IMR-90 (cell line): ENCODE results near the gene TRIM2. TPM values are rescaled to one million over a fixed set of nuclear protein-coding genes. Genes with fewer than 3 reads are reported as not detected.

ENCODE experiments used
- ATAC-seq: fragments of 200-7000 bp; cut with Tn5 transposase; 2 replicates; pipeline ENCODE4 v1.9.1; 2020; ENCODE audit warnings: low read depth, mild to moderate bottlenecking, moderate library complexity
- BruUV-seq: library from RNA; stranded (reverse); fragments of 400-500 nt; replicated peaks from 2 replicates; lab custom pipeline; 2021; lab: Mats Ljungman, UMichigan
- CTCF ChIA-PET: fragments of 300-600 bp; formaldehyde crosslinking; extraction: SDS; loops from one replicate; lab custom pipeline; 2021; ENCODE audit warnings: antibody characterized with exemption; lab: Yijun Ruan, JAX
- POLR2A ChIA-PET: fragments of 300-600 bp; sonication (Branson Sonifier 250); formaldehyde crosslinking; loops from one replicate; lab custom pipeline; 2022; ENCODE audit warnings: antibody characterized with exemption; ENCODE audit not compliant: unreplicated experiment; lab: Charles Lee
- DNase-seq: peaks from one replicate; pipeline ENCODE4 v3.0.0; 2013
- H2AFZ ChIP-seq: replicated peaks from 2 replicates; pipeline ENCODE3; 2013; ENCODE audit warnings: low read length, mild to moderate bottlenecking; ENCODE audit not compliant: poor library complexity
- H2AK5ac ChIP-seq: 2 replicates; pipeline ENCODE4 v1.6.1; 2013; ENCODE audit warnings: low read depth, low read length, inconsistent platforms
- H2AK9ac ChIP-seq: replicated peaks from 2 replicates; pipeline ENCODE3; 2013; ENCODE audit warnings: mild to moderate bottlenecking, low read depth, low read length, moderate library complexity; ENCODE audit not compliant: poor library complexity
- H2BK120ac ChIP-seq: 2 replicates; pipeline ENCODE4 v1.6.1; 2013; ENCODE audit warnings: low read depth, low read length, inconsistent platforms
- H2BK15ac ChIP-seq: 3 replicates; pipeline ENCODE4 v1.6.1; 2013; ENCODE audit warnings: low read depth, low read length, inconsistent platforms
- H2BK20ac ChIP-seq: 2 replicates; pipeline ENCODE4 v1.6.1; 2013; ENCODE audit warnings: low read depth, mild to moderate bottlenecking, inconsistent platforms, low read length, moderate library complexity
- H2BK5ac ChIP-seq: 2 replicates; pipeline ENCODE4 v1.6.1; 2013; ENCODE audit warnings: mild to moderate bottlenecking, low read depth, low read length, inconsistent platforms; ENCODE audit not compliant: poor library complexity, severe bottlenecking
- H3K14ac ChIP-seq: replicated peaks from 2 replicates; pipeline ENCODE4 v1.6.1; 2013; ENCODE audit warnings: low read depth, low read length, inconsistent platforms
- H3K18ac ChIP-seq: 2 replicates; pipeline ENCODE4 v1.6.1; 2013; ENCODE audit warnings: low read depth, low read length, control low read depth
- H3K23ac ChIP-seq: 2 replicates; pipeline ENCODE4 v1.6.1; 2013; ENCODE audit warnings: low read depth, low read length, inconsistent platforms
- H3K27ac ChIP-seq: 2 replicates; pipeline ENCODE4 v1.5.1; 2013; ENCODE audit warnings: mild to moderate bottlenecking, control low read depth, low read length; ENCODE audit not compliant: insufficient read depth
- H3K27me3 ChIP-seq: 2 replicates; pipeline ENCODE4 v1.6.1; 2013; ENCODE audit warnings: low read length; ENCODE audit not compliant: control insufficient read depth, insufficient read depth
- H3K36me3 ChIP-seq: 2 replicates; pipeline ENCODE4 v1.6.1; 2013; ENCODE audit warnings: low read length, mixed read lengths; ENCODE audit not compliant: control insufficient read depth, insufficient read depth
- H3K4ac ChIP-seq: 2 replicates; pipeline ENCODE4 v1.6.1; 2013; ENCODE audit warnings: low read depth, low read length, inconsistent platforms
- H3K4me1 ChIP-seq: 2 replicates; pipeline ENCODE4 v1.6.1; 2013; ENCODE audit warnings: low read length, mixed read lengths; ENCODE audit not compliant: control insufficient read depth, insufficient read depth
- H3K4me2 ChIP-seq: 2 replicates; pipeline ENCODE4 v1.6.1; 2013; ENCODE audit warnings: low read depth, mild to moderate bottlenecking, control low read depth, low read length, moderate library complexity
- H3K4me3 ChIP-seq: 2 replicates; pipeline ENCODE4 v1.5.1; 2013; ENCODE audit warnings: low read depth, mild to moderate bottlenecking, control low read depth, low read length, moderate library complexity; ENCODE audit not compliant: insufficient read depth
- H3K56ac ChIP-seq: 2 replicates; pipeline ENCODE4 v1.6.1; 2013; ENCODE audit warnings: low read length, inconsistent platforms; ENCODE audit not compliant: insufficient read depth; ENCODE audit errors: extremely low read depth
- H3K79me1 ChIP-seq, 2 experiments: 2 replicates each; pipeline ENCODE4 v1.6.1; 2013; ENCODE audit warnings: low read length in 2 of 2, inconsistent platforms in 1 of 2, low read depth in 1 of 2
- H3K9ac ChIP-seq: 2 replicates; pipeline ENCODE4 v1.6.1; 2013; ENCODE audit warnings: low read depth, low read length, control low read depth
- H3K9me1 ChIP-seq: 2 replicates; pipeline ENCODE4 v1.6.1; 2013; ENCODE audit warnings: low read length, inconsistent platforms; ENCODE audit not compliant: insufficient read depth
- H3K9me3 ChIP-seq: 2 replicates; pipeline ENCODE4 v1.6.1; 2013; ENCODE audit warnings: low read length; ENCODE audit not compliant: control insufficient read depth, insufficient read depth
- H4K20me1 ChIP-seq: 2 replicates; pipeline ENCODE4 v1.6.1; 2013; ENCODE audit warnings: low read length, inconsistent platforms; ENCODE audit not compliant: insufficient read depth
- H4K5ac ChIP-seq: 2 replicates; pipeline ENCODE4 v1.6.1; 2013; ENCODE audit warnings: mild to moderate bottlenecking, low read depth, low read length, control low read depth
- H4K8ac ChIP-seq, 2 experiments: 2 replicates each; pipeline ENCODE4 v1.6.1; 2013; ENCODE audit warnings: low read depth in 2 of 2, low read length in 2 of 2, control low read depth in 1 of 2, inconsistent platforms in 1 of 2
- H4K91ac ChIP-seq: 2 replicates; pipeline ENCODE4 v1.6.1; 2013; ENCODE audit warnings: low read depth, low read length, inconsistent platforms; ENCODE audit not compliant: insufficient read depth
- BHLHE40 ChIP-seq: fragments of 150-350 bp; IDR thresholded peaks from 2 replicates; pipeline ENCODE4 v1.6.1; 2016; ENCODE audit warnings: mild to moderate bottlenecking, low read depth, low read length
- CEBPB ChIP-seq: IDR thresholded peaks from 2 replicates; pipeline ENCODE4 v1.6.1; 2012; ENCODE audit warnings: low read depth, low read length, improper control_type of control experiment
- CHD1 ChIP-seq: IDR thresholded peaks from 2 replicates; pipeline ENCODE4 v1.6.1; 2012; ENCODE audit warnings: low read depth, low read length, improper control_type of control experiment
- FOS ChIP-seq: fragments of 150-350 bp; IDR thresholded peaks from 2 replicates; pipeline ENCODE4 v1.6.1; 2016; ENCODE audit warnings: low read depth, low read length
- MAFK ChIP-seq: IDR thresholded peaks from 2 replicates; pipeline ENCODE4 v1.6.1; 2012; ENCODE audit warnings: low read depth, low read length, improper control_type of control experiment
- MAZ ChIP-seq: IDR thresholded peaks from 2 replicates; pipeline ENCODE4 v1.6.1; 2012; ENCODE audit warnings: low read depth, mild to moderate bottlenecking, low read length, improper control_type of control experiment, moderate library complexity, borderline replicate concordance
- MXI1 ChIP-seq: IDR thresholded peaks from 2 replicates; pipeline ENCODE4 v1.6.1; 2012; ENCODE audit warnings: low read depth, mild to moderate bottlenecking, low read length, moderate library complexity, borderline replicate concordance
- NFE2L2 ChIP-seq: fragments of 150-350 bp; IDR thresholded peaks from 2 replicates; pipeline ENCODE4 v1.6.1; 2016; ENCODE audit warnings: low read depth, mild to moderate bottlenecking, low read length
- POLR2A ChIP-seq: IDR thresholded peaks from 2 replicates; pipeline ENCODE4 v1.6.1; 2012; ENCODE audit warnings: mild to moderate bottlenecking, low read depth, low read length
- RAD21 ChIP-seq: IDR thresholded peaks from 2 replicates; pipeline ENCODE4 v1.6.1; 2012; ENCODE audit warnings: low read length, improper control_type of control experiment
- RCOR1 ChIP-seq: IDR thresholded peaks from 2 replicates; pipeline ENCODE4 v1.6.1; 2012; ENCODE audit warnings: mild to moderate bottlenecking, low read length, improper control_type of control experiment; ENCODE audit not compliant: insufficient replicate concordance
- RFX5 ChIP-seq: IDR thresholded peaks from 2 replicates; pipeline ENCODE4 v1.8.0; 2012; ENCODE audit warnings: low read depth, mild to moderate bottlenecking, low read length, moderate library complexity
- SMC3 ChIP-seq: fragments of 150-350 bp; IDR thresholded peaks from 2 replicates; pipeline ENCODE4 v1.6.1; 2016; ENCODE audit warnings: low read depth, mild to moderate bottlenecking, antibody characterized with exemption, low read length, moderate library complexity
- WGBS, 2 experiments: methylation state at CpG; one replicate each; pipeline versions ENCODE4 v1.1.5 to v1.1.7; 2013; ENCODE audit warnings: missing lambda C conversion rate in 2 of 2; ENCODE audit not compliant: insufficient read length in 1 of 2; ENCODE audit errors: extremely low coverage in 2 of 2; 5-methylcytosine and 5-hydroxymethylcytosine counted together
- dilution Hi-C: fragments of 300-500 bp; cut with HindIII; formaldehyde crosslinking; loops from one replicate; pipeline ENCODE4 v1.14.3; 2018; ENCODE audit warnings: low sequenced_read_pairs; ENCODE audit not compliant: unreplicated experiment
- in situ Hi-C: fragments of 300-500 bp; cut with MboI; formaldehyde crosslinking; loops from 3 replicates; pipeline ENCODE4 v1.14.3; 2019; ENCODE audit warnings: low sequenced_read_pairs, inconsistent platforms, mixed read lengths
- intact Hi-C: fragments of 100-400 bp; cut with micrococcal nuclease; formaldehyde crosslinking; loops from 2 replicates; pipeline ENCODE4 v1.10.0; 2022
- polyA plus RNA-seq, 3 experiments: library from polyadenylated mRNA; depleted of rRNA; stranded (reverse); fragments of >200 nt; gene quantifications; 2 replicates each; pipeline ENCODE4 v1.2.3, GENCODE V29; 2012; ENCODE audit warnings: low replicate concordance in 1 of 3
- total RNA-seq: library from RNA; depleted of rRNA; stranded (reverse); fragments of >200 nt; gene quantifications from 2 replicates; pipeline ENCODE4 v1.2.3, GENCODE V29; 2012
- TF ChIP-seq, protein P1 (sequence below): conservative IDR thresholded peaks from 2 replicates; pipeline ENCODE4 v1.5.1; 2012; ENCODE audit warnings: mild to moderate bottlenecking, low read depth, low read length, improper control_type of control experiment
- TF ChIP-seq, protein P2 (sequence below): fragments of 150-350 bp; IDR thresholded peaks from 2 replicates; pipeline ENCODE4 v1.6.1; 2016; ENCODE audit warnings: low read depth, mild to moderate bottlenecking, low read length, moderate library complexity, borderline replicate concordance
- TF ChIP-seq, protein P3 (sequence below): fragments of 150-350 bp; IDR thresholded peaks from 2 replicates; pipeline ENCODE4 v1.6.1; 2017; ENCODE audit warnings: mild to moderate bottlenecking, antibody characterized with exemption, low read length, low read depth

The TRIM2 gene
- total and polyA plus RNA-seq, 2 of the 4 experiments (the other 2 are of a cell fraction) = 16.0 to 64.2 TPM

DNA sequence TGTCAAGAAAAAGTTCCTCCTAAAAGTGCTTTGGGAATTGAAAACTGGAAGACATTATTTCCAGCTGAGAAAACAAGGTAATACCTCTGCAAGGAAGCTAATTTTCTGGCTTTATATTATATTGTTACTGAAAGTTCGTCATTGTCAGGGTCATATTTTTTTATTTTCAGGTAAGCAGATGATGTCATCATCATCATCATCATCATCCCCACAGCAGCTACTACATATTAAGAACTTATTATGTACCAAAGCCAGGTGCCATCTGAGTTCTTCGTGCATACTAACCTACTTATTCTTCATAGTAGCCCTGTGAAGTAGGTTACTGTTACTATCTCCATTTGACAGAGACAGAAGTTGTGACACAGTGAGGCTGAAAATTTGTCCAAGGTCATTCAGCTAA lies 87.3 kb downstream of the TRIM2 start:
- Histone ChIP-seq H3K27me3 (no peaks in the 10 kb centered on the region), H3K18ac (no peak overlapping the region), H4K20me1 (no peaks in the 10 kb centered on the region), H3K14ac (no peak overlapping the region), H2BK5ac (no peak overlapping the region), H2BK120ac (no peak overlapping the region), H3K9me1 (peaks cover 9% of the 10 kb centered on the region; the same call in 1 of the 2 replicates), H3K4me1 (peaks cover 17% of the 10 kb centered on the region), H3K36me3 (peaks cover 13% of the 10 kb centered on the region; the same call in 1 of the 2 replicates), H3K4me2 (no peak overlapping the region), H2AFZ (no peak overlapping the region), H2AK9ac (no peak overlapping the region), H3K9me3 (peaks cover 2% of the 10 kb centered on the region), H4K8ac (no peak overlapping the region), H4K5ac (no peak overlapping the region), H4K91ac (no peak overlapping the region), H3K23ac (no peak overlapping the region), H3K27ac (no peak overlapping the region), H3K4me3 (no peak overlapping the region), H3K4ac (no peak overlapping the region), H3K79me1 (peaks cover 3 to 13% of the 10 kb centered on the region in 2 experiments; a peak in 2 of 4 replicates), H2BK20ac (no peak overlapping the region), H2BK15ac (no peak overlapping the region), H2AK5ac (no peak overlapping the region), H3K9ac (no peak overlapping the region), H3K56ac (no peak overlapping the region)
- TF ChIP-seq, protein P1, sequence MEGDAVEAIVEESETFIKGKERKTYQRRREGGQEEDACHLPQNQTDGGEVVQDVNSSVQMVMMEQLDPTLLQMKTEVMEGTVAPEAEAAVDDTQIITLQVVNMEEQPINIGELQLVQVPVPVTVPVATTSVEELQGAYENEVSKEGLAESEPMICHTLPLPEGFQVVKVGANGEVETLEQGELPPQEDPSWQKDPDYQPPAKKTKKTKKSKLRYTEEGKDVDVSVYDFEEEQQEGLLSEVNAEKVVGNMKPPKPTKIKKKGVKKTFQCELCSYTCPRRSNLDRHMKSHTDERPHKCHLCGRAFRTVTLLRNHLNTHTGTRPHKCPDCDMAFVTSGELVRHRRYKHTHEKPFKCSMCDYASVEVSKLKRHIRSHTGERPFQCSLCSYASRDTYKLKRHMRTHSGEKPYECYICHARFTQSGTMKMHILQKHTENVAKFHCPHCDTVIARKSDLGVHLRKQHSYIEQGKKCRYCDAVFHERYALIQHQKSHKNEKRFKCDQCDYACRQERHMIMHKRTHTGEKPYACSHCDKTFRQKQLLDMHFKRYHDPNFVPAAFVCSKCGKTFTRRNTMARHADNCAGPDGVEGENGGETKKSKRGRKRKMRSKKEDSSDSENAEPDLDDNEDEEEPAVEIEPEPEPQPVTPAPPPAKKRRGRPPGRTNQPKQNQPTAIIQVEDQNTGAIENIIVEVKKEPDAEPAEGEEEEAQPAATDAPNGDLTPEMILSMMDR = no peak
- TF ChIP-seq RFX5 (no peak), MAZ (no peak), MXI1 (no peak), BHLHE40 (no peak), CEBPB (no peak), CHD1 (no peak), RAD21 (no peak), RCOR1 (no peak), POLR2A (no peak), SMC3 (no peak), MAFK (no peak), FOS (no peak), NFE2L2 (no peak)
- TF ChIP-seq, protein P2, sequence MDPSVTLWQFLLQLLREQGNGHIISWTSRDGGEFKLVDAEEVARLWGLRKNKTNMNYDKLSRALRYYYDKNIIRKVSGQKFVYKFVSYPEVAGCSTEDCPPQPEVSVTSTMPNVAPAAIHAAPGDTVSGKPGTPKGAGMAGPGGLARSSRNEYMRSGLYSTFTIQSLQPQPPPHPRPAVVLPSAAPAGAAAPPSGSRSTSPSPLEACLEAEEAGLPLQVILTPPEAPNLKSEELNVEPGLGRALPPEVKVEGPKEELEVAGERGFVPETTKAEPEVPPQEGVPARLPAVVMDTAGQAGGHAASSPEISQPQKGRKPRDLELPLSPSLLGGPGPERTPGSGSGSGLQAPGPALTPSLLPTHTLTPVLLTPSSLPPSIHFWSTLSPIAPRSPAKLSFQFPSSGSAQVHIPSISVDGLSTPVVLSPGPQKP = no peak
- TF ChIP-seq, protein P3, sequence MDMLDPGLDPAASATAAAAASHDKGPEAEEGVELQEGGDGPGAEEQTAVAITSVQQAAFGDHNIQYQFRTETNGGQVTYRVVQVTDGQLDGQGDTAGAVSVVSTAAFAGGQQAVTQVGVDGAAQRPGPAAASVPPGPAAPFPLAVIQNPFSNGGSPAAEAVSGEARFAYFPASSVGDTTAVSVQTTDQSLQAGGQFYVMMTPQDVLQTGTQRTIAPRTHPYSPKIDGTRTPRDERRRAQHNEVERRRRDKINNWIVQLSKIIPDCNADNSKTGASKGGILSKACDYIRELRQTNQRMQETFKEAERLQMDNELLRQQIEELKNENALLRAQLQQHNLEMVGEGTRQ = no peak
- CTCF ChIA-PET = no interaction called here
- ATAC-seq (no peak), DNase-seq (no peak)
- in situ Hi-C loops = no loop called here
- no CpG with 5 or more reads among the region's 2 CpGs for WGBS, 2 experiments
- intact Hi-C loops = no loop called here
- BruUV-seq = no TSS peak
- POLR2A ChIA-PET = no interaction called here
- dilution Hi-C loops = no loop called here
